ENCODE results near the gene ASTL. TPM values are rescaled to one million over a fixed set of nuclear protein-coding genes. Genes with fewer than 3 reads are reported as not detected.

ASTL gene
- polyA plus RNA-seq, 1 experiment, result not detected

- no peaks in the 10 kb centered on the region for H3K27me3 ChIP-seq (ENCODE audit: control insufficient read depth, insufficient read depth, low read length)
- no peak overlapping the region for H3K4me3 ChIP-seq (ENCODE audit: low read depth, low read length)
- DNase-seq (ENCODE audit: low read depth, low spot score), result no peak
- ChIA-PET POLR2A (no interaction called here), CTCF (no interaction called here)
- H3K9me3 ChIP-seq (ENCODE audit: control insufficient read depth, insufficient read depth, low read length), result no peaks in the 10 kb centered on the region
- no peak for TF ChIP-seq CTCF (IDR thresholded peaks at IDR 0.05; ENCODE audit: low read depth, low read length)
- no peak overlapping the region for H3K27ac ChIP-seq (ENCODE audit: low read depth, low read length)
These were observed 31.7 kb upstream of the ASTL start for GRCh38 chr2:96169868-96170507.

GRCh38 chr2:96167407-96168013 is 29.2 kb upstream of the ASTL start:
- DNase-seq (ENCODE audit: low read depth, low spot score), result no peak
- CTCF ChIA-PET, result no interaction called here

GRCh38 chr2:96164459-96165184 is 26.3 kb upstream of the ASTL start:
- DNase-seq (ENCODE audit: low read depth, low spot score), result no peak
- Histone ChIP-seq H3K9me3 (ENCODE audit: control insufficient read depth, insufficient read depth, low read length) (peaks cover 5% of the 10 kb centered on the region; the same call in 1 of the 2 replicates), H3K27me3 (ENCODE audit: control insufficient read depth, insufficient read depth, low read length) (peaks cover 2% of the 10 kb centered on the region), H3K4me3 (ENCODE audit: low read depth, low read length) (no peak overlapping the region), H3K27ac (ENCODE audit: low read depth, low read length) (no peak overlapping the region)
- TF ChIP-seq CTCF (IDR thresholded peaks at IDR 0.05; ENCODE audit: low read depth, low read length), result no peak
- ChIA-PET CTCF (no interaction called here), POLR2A (no interaction called here)

More at GRCh38 chr2:96167407-96168013, 29.2 kb upstream of the ASTL start:
- Histone ChIP-seq H3K27ac (ENCODE audit: low read depth, low read length) (no peak overlapping the region), H3K9me3 (ENCODE audit: control insufficient read depth, insufficient read depth, low read length) (peaks cover 2% of the 10 kb centered on the region; the same call in 1 of the 2 replicates), H3K27me3 (ENCODE audit: control insufficient read depth, insufficient read depth, low read length) (no peaks in the 10 kb centered on the region), H3K4me3 (ENCODE audit: low read depth, low read length) (no peak overlapping the region)
- POLR2A ChIA-PET, result no interaction called here
- no peak for TF ChIP-seq CTCF (IDR thresholded peaks at IDR 0.05; ENCODE audit: low read depth, low read length)

GRCh38 chr2:96163768-96164429 is 25.6 kb upstream of the ASTL start:
- H3K9me3 ChIP-seq (ENCODE audit: control insufficient read depth, insufficient read depth, low read length), result peaks cover 5% of the 10 kb centered on the region; the same call in 1 of the 2 replicates
- DNase-seq (ENCODE audit: low read depth, low spot score), result no peak
- ChIA-PET POLR2A (no interaction called here), CTCF (interaction anchor here (2.3 kb wide), 1 partner anchor 11 kb away, joined by 20 read pairs; no protein-coding TSS in a partner anchor)
- H3K4me3 ChIP-seq (ENCODE audit: low read depth, low read length), result no peak overlapping the region
- no peak for TF ChIP-seq CTCF (IDR thresholded peaks at IDR 0.05; ENCODE audit: low read depth, low read length)
- H3K27me3 ChIP-seq (ENCODE audit: control insufficient read depth, insufficient read depth, low read length), result peaks cover 7% of the 10 kb centered on the region
- no peak overlapping the region for H3K27ac ChIP-seq (ENCODE audit: low read depth, low read length)
